Loucy (cell line): ENCODE results near the gene FXYD7.

Source experiments
- EZH2phosphoT487 ChIP-seq: fragments of 200-600 bp; IDR thresholded peaks from 2 replicates; pipeline ENCODE4 v1.6.1; 2018; ENCODE audit warnings: antibody characterized with exemption, mild to moderate bottlenecking, moderate library complexity, borderline replicate concordance
- TF ChIP-seq, protein P1 (sequence below): fragments of 200-600 bp; sonication (generic); conservative IDR thresholded peaks from 2 replicates; pipeline ENCODE4 v1.5.1; 2014; ENCODE audit warnings: mild to moderate bottlenecking, antibody characterized with exemption, low read length

DNA sequence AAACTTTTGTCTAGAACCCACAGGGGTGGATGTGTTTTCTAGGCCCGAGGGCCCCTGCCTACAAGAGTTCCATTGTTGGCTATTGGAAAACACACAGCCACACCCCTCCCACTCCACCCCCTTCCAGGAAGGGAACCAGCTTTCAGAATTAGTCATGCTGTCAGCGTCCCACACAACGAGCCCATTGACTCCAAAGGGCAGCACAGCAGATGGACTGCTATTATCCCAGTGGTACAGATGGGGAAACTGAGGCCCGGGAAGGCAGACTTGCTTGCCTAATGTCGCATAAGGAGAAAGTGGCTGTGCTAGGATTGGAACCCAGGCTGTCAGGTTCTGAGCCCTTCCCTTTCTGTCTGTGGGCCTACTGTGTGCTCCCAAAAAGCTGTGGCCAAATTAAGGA is 35.5 kb upstream of the FXYD7 start:
- TF ChIP-seq, protein P1, sequence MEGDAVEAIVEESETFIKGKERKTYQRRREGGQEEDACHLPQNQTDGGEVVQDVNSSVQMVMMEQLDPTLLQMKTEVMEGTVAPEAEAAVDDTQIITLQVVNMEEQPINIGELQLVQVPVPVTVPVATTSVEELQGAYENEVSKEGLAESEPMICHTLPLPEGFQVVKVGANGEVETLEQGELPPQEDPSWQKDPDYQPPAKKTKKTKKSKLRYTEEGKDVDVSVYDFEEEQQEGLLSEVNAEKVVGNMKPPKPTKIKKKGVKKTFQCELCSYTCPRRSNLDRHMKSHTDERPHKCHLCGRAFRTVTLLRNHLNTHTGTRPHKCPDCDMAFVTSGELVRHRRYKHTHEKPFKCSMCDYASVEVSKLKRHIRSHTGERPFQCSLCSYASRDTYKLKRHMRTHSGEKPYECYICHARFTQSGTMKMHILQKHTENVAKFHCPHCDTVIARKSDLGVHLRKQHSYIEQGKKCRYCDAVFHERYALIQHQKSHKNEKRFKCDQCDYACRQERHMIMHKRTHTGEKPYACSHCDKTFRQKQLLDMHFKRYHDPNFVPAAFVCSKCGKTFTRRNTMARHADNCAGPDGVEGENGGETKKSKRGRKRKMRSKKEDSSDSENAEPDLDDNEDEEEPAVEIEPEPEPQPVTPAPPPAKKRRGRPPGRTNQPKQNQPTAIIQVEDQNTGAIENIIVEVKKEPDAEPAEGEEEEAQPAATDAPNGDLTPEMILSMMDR: no peak
- no peak for TF ChIP-seq EZH2phosphoT487
